Stimulated activated effector memory CD8-positive, alpha-beta T cell treated with anti-CD3 and anti-CD28 coated beads, Interleukin-12 subunit alpha, Interleukin-12 subunit beta, amount 100 ng/mL, for 72 hours (primary cell): ENCODE measurements around the gene DENND4A.

Experiments used
- ATAC-seq: fragments of 150-1000 bp; cut with Tn5 transposase; 2 replicates; pipeline ENCODE4 v1.10.0; 2021
- DNase-seq, 2 donors: peaks; one replicate each; pipeline ENCODE4 v3.0.0; 2021 to 2022; ENCODE audit warnings: low spot score in 2 of 2
- H3K27ac Mint-ChIP-seq: one replicate; pipeline ENCODE4 v1.8.0; 2022; ENCODE audit warnings: mild to moderate bottlenecking, mixed read lengths
- H3K36me3 Mint-ChIP-seq: one replicate; pipeline ENCODE4 v1.8.0; 2022; ENCODE audit warnings: mild to moderate bottlenecking, mixed read lengths
- H3K4me1 Mint-ChIP-seq: one replicate; pipeline ENCODE4 v1.8.0; 2022; ENCODE audit warnings: mixed read lengths
- H3K4me3 Mint-ChIP-seq: one replicate; pipeline ENCODE4 v1.8.0; 2022; ENCODE audit warnings: mild to moderate bottlenecking, mixed read lengths
- H3K9me3 Mint-ChIP-seq: one replicate; pipeline ENCODE4 v1.8.0; 2022; ENCODE audit warnings: mixed read lengths

The DENND4A gene

DNA sequence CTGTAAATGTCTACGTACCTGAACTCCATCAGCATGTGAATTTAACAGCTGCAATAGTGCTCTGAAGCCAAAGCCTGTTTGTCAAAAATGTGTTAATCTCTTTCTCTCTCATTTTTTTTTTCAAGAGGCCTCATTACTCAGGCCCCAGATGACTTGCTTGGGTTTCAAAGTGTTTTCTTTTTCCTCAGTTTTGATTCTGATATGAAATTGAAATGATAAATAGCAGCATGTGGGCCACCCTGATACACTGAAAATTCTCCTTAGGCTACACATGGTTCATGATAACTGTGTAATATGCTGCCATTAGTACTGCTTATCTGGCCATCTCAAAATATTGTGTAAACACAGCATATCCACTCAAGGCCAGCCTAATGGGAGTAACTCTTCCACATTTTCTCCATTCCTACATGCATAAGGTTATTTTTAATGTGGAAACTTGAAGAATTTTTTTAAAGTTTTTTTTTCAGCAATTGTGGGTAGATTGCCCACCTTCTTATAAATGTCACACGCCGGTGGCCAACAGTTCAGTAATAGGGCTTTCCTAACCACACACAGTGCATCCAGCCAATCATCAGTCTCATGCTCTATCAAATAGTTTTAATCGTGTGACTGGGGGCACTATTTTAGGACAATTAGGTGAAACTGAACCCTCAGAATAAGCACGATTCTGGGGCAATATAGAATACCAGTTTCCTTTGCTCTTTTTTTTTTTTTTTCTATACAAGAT is 13.1 kb upstream of the DENND4A start:
- DNase-seq (no peak), ATAC-seq (peak; percentile 86)
- peaks cover 37% of the 10 kb centered on the region for H3K4me1 Mint-ChIP-seq

GRCh38 chr15:65804252-65804931 is 12.3 kb upstream of the DENND4A start:
- ATAC-seq, result peak; percentile 55
- peaks cover 6% of the 10 kb centered on the region for H3K36me3 Mint-ChIP-seq
- no peaks in the 10 kb centered on the region for H3K9me3 Mint-ChIP-seq
- peaks cover 38% of the 10 kb centered on the region for H3K4me1 Mint-ChIP-seq
- DNase-seq, result no peak
- peak overlapping the region; percentile 69 for H3K4me3 Mint-ChIP-seq
- peak overlapping the region; percentile 76 for H3K27ac Mint-ChIP-seq

More for the DNA sequence above, 13.1 kb upstream of the DENND4A start:
- Mint-ChIP-seq H3K27ac (peak overlapping the region; percentile 76), H3K36me3 (peaks cover 6% of the 10 kb centered on the region), H3K4me3 (peak overlapping the region; percentile 69), H3K9me3 (no peaks in the 10 kb centered on the region)

DNA sequence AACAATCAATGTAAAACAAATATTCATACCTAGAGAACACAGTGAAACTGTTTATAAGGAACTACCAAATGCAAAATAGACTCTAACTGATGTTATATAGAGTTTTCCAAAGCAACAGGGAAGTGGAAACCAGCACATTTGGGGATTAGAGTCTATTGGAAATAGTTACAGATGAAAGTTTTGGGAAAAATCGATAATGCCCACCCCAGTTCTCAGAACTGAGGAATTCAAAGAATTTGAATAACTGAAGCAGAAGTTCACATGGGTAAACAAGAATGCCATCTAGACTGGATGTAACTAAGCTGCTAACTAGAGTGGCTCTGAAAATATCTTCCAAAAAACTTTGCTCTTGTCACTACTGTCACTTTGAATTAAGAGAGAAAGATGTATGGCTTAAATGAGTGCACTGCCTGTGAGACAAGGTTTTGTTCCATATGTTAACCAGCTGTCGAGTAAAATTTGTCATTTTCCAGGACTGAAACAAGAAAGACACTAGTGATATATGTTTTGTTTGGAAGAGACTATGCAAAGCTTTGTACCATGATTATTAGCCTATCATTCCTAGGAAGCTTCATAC is 9.2 kb upstream of the DENND4A start:
- Mint-ChIP-seq H3K4me1 (peaks cover 54% of the 10 kb centered on the region), H3K4me3 (no peak overlapping the region)

GRCh38 chr15:65796610-65797078 is 4.6 kb upstream of the DENND4A start:
- H3K4me3 Mint-ChIP-seq, result peak overlapping the region; percentile 23
- H3K9me3 Mint-ChIP-seq, result no peaks in the 10 kb centered on the region
- H3K4me1 Mint-ChIP-seq, result peaks cover 64% of the 10 kb centered on the region
- DNase-seq (no peak), ATAC-seq (no peak)
- H3K27ac Mint-ChIP-seq, result peak overlapping the region; percentile 73
- peaks cover 10% of the 10 kb centered on the region for H3K36me3 Mint-ChIP-seq

More for the DNA sequence above, 9.2 kb upstream of the DENND4A start:
- Mint-ChIP-seq H3K36me3 (peaks cover 6% of the 10 kb centered on the region), H3K9me3 (no peaks in the 10 kb centered on the region), H3K27ac (no peak overlapping the region)
- ATAC-seq (no peak), DNase-seq (no peak)

DNA sequence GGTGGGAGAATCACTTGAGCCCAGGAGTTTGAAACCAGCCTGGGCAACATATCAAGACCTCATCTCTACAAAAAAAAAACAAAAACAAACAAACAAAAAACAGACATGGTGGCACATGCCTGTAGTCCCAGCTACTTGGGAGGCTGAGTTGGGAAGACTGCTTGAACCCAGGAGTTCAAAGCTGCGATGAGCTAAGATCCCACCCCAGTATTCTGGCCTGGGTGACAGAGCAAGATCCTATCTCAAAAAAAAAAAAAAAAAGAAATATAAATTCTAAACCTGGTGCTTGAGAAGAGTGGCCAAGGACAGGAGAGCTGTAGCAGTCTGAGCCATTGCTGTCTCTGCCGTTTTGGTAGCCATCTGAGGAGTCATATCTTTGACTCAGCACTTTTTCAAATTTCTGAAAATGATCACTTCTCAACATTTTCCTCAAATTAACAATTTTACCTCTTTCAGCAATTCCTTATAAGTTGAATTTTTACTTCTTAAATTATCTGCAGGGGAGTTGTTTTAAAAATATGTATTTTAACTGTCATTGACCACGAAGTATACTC is 3.6 kb upstream of the DENND4A start:
- H3K27ac Mint-ChIP-seq, result peak overlapping the region; percentile 73
- peaks cover 57% of the 10 kb centered on the region for H3K4me1 Mint-ChIP-seq
- peaks cover 19% of the 10 kb centered on the region for H3K36me3 Mint-ChIP-seq
- DNase-seq (no peak), ATAC-seq (no peak)
- peak overlapping the region; percentile 23 for H3K4me3 Mint-ChIP-seq
- no peaks in the 10 kb centered on the region for H3K9me3 Mint-ChIP-seq

DNA sequence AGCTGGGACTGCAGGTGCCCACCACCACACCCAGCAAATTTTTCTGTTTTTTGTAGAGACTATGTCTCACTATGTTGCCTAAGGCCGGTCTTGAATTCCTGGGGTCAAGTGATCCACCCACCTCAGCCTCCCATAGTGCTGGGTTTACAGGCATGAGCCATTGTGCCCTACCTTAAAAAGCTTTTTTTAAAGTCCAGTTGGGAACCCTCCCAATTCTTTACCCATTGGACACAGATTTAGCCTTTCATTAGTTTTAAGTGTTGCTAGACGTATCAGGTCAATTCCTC is 1.7 kb upstream of the DENND4A start:
- Mint-ChIP-seq H3K4me1 (peaks cover 63% of the 10 kb centered on the region), H3K27ac (peak overlapping the region; percentile 99), H3K9me3 (no peaks in the 10 kb centered on the region), H3K4me3 (peak overlapping the region; percentile 91), H3K36me3 (peaks cover 37% of the 10 kb centered on the region)
- no peak for ATAC-seq
- DNase-seq, result no peak

DNA sequence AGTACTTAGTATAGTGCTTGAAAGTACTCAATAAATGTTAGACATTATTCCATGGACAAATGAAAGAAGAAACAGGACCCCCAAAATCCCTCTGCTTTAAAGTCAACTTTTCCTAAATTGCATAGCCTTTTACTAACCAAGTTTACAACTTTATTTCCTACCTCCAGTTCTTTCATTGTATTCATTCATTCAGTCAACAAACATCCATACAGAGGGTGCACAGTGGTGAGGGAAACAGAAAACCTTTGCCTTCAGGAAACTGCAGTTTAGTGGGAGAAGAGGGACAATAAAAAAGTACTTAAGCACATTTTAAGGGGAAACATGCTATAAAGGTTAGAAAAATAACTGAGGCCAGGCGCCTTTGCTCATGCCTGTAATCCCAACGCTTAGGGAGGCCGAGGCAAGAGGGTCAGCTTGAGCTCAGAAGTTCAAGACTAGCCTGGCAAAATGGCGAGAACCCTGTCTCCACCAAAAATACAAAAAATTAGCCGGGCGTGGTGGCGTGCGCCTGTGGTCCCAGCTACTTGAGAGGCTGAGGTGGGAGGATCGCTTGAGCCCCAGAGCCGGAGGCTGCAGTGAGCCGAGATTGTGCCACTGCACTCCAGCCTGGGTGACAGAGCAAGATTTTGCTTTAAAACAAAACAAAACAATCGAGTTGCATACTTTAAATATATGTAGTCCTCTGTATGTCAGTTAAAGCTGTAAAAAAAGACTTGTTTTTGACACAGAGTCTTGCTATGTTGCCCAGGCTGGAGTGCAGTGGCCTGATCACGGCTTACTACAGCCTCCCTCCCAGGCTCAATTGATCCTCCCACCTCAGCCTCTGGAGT is 1.1 kb upstream of the DENND4A start:
- no peaks in the 10 kb centered on the region for H3K9me3 Mint-ChIP-seq
- H3K36me3 Mint-ChIP-seq, result peaks cover 37% of the 10 kb centered on the region
- no peak for ATAC-seq
- peak overlapping the region; percentile 91 for H3K4me3 Mint-ChIP-seq
- H3K4me1 Mint-ChIP-seq, result peaks cover 63% of the 10 kb centered on the region
- peak overlapping the region; percentile 99 for H3K27ac Mint-ChIP-seq
- no peak for DNase-seq

DNA sequence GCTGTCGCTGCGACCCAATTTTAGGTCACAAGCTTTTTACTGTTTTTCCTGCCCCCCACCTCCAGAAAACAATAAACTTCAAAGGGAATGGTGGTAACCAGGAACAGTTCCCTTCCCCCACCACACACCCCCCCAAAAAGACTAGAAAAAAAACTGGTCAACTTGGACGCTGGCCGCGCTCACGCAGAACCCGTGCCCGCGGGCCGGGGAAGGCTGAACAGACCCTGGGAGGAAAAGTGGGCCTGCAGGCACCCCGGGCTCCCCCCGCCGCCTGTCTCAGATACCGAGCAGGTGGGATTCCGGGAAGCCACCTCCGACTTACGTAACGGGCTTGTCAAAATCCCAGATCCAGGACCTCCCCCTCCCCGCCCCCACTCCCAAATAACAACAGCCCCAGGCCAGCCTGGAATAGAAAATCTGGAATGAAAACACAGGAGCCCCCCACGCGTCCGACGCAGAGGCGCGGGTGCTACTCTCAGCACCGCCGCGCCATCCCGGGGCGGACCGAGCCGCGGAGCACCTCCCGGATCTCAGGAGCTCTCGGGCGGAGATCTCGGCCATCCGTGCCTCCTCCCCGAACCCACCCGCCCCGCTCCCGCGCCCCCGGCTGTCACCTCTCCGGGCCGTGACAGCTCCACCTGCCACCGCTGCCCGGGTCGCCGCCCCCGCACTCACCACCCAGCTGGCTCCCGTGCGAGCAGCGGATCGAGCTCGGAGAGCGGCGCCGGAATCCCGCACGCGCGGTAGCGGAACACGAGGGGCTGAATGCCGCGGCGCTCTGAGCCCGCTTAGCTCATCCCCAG is 557 bp downstream of the DENND4A start:
- peak; percentile 40 for ATAC-seq
- Mint-ChIP-seq H3K4me3 (peak overlapping the region; percentile 91), H3K9me3 (no peaks in the 10 kb centered on the region), H3K36me3 (peaks cover 37% of the 10 kb centered on the region), H3K27ac (peak overlapping the region; percentile 99), H3K4me1 (peaks cover 55% of the 10 kb centered on the region)
- DNase-seq, result peak; percentile 22 to 82

- Mint-ChIP-seq H3K27ac (peak overlapping the region; percentile 99), H3K36me3 (peaks cover 37% of the 10 kb centered on the region), H3K4me3 (peak overlapping the region; percentile 91), H3K4me1 (peaks cover 48% of the 10 kb centered on the region), H3K9me3 (no peaks in the 10 kb centered on the region)
- ATAC-seq (no peak), DNase-seq (no peak)
Observed at GRCh38 chr15:65790694-65791334, 1.3 kb downstream of the DENND4A start.

DNA sequence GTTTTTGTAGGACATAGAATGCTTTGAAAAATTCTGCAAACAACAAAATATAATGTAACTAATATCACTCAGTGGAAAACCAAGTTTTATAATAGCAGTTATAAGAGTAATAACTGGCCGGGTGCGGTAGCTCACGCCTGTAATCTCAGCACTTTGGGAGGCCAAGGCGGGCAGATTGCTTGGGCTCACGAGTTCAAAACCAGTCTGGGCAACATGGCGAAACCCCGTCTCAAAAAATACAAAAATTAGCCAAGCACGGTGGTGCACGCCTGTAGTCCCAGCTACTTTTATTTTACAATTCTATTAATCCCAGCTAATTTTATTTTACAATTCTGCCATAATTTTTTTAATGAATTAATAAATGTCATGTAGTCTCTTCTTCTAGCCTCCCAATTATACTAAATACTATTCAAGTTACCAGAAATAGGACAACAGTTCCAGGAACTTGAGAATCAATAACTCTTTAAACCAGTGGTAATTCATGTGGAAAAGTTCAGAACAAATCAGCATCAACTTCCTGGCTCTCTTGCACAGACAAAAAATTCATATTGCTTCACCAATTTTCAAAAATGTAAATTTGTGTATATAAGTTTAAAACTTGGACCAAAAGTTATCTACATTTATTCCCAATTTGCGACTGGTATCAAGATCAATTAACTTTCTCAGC is 2.2 kb downstream of the DENND4A start:
- no peak for DNase-seq
- Mint-ChIP-seq H3K36me3 (peaks cover 37% of the 10 kb centered on the region), H3K4me1 (peaks cover 47% of the 10 kb centered on the region), H3K4me3 (peak overlapping the region; percentile 91), H3K27ac (peak overlapping the region; percentile 99), H3K9me3 (no peaks in the 10 kb centered on the region)
- no peak for ATAC-seq

DNA sequence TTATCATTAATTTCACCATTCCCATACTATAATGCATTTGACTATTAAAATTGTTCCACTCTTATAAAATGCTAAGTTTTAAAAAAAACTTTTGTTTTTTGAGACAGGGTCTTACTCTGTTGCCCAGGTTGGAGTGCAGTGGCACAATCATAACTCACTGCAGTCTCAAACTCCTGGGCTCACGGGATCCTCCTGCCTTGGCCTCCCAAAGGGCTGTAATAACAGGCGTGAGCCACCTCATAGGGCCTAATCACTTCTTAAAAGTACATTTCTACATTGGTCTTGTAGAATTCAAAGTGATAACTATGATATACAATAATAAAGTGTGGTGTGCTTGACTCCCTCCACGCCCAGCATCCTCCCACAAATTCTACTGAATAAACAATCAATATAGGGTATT is 3.0 kb downstream of the DENND4A start:
- Mint-ChIP-seq H3K4me1 (peaks cover 40% of the 10 kb centered on the region), H3K36me3 (peaks cover 37% of the 10 kb centered on the region), H3K4me3 (peak overlapping the region; percentile 91), H3K27ac (peak overlapping the region; percentile 99), H3K9me3 (no peaks in the 10 kb centered on the region)
- DNase-seq, result no peak
- ATAC-seq, result no peak

DNA sequence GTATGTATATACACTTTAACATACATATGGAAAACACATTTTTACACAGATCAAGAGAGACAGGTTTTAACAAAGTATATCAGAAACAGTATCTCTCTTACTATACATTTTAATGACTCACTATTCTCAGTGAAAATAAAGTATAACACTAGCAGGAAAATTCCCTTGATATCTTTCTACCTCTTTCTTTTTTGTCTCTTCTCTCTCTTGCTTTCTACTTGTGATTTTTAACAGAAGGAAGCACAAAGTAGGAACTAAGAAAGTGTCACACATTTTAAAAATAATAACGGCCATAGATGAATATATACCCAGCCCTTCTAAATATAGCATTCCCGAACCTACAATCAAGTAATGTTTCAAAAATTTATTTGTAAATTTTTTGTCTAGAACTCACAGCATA is 4.8 kb downstream of the DENND4A start:
- Mint-ChIP-seq H3K4me1 (peaks cover 35% of the 10 kb centered on the region), H3K9me3 (no peaks in the 10 kb centered on the region), H3K36me3 (peaks cover 32% of the 10 kb centered on the region), H3K27ac (peak overlapping the region; percentile 75), H3K4me3 (peak overlapping the region; percentile 53)
- DNase-seq (no peak), ATAC-seq (no peak)

GRCh38 chr15:65785151-65785550 is 6.9 kb downstream of the DENND4A start:
- Mint-ChIP-seq H3K4me1 (peaks cover 34% of the 10 kb centered on the region), H3K9me3 (no peaks in the 10 kb centered on the region), H3K27ac (no peak overlapping the region), H3K36me3 (peaks cover 13% of the 10 kb centered on the region), H3K4me3 (no peak overlapping the region)
- DNase-seq (no peak), ATAC-seq (no peak)
